GM18951 (cell line): Measurements from ENCODE around the gene PAQR9.
A peak's percentile ranks its signal among the peaks of the same experiment; 100 is the strongest.

ENCODE experiments used
- POLR2A ChIP-seq: IDR thresholded peaks from 4 replicates; pipeline ENCODE4 v1.6.1; 2011; ENCODE audit warnings: mild to moderate bottlenecking; ENCODE audit not compliant: insufficient read length, insufficient read depth; ENCODE audit errors: extremely low read depth
- in situ Hi-C: fragments of 300-500 bp; cut with MboI; formaldehyde crosslinking; loops from one replicate; pipeline ENCODE4 v1.12.0; 2022; ENCODE audit warnings: low sequenced_read_pairs, mixed read lengths, inconsistent platforms; ENCODE audit not compliant: unreplicated experiment

The PAQR9 gene, protein sequence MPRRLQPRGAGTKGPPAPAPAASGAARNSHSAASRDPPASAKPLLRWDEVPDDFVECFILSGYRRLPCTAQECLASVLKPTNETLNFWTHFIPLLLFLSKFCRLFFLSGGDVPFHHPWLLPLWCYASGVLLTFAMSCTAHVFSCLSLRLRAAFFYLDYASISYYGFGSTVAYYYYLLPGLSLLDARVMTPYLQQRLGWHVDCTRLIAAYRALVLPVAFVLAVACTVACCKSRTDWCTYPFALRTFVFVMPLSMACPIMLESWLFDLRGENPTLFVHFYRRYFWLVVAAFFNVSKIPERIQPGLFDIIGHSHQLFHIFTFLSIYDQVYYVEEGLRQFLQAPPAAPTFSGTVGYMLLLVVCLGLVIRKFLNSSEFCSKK

DNA sequence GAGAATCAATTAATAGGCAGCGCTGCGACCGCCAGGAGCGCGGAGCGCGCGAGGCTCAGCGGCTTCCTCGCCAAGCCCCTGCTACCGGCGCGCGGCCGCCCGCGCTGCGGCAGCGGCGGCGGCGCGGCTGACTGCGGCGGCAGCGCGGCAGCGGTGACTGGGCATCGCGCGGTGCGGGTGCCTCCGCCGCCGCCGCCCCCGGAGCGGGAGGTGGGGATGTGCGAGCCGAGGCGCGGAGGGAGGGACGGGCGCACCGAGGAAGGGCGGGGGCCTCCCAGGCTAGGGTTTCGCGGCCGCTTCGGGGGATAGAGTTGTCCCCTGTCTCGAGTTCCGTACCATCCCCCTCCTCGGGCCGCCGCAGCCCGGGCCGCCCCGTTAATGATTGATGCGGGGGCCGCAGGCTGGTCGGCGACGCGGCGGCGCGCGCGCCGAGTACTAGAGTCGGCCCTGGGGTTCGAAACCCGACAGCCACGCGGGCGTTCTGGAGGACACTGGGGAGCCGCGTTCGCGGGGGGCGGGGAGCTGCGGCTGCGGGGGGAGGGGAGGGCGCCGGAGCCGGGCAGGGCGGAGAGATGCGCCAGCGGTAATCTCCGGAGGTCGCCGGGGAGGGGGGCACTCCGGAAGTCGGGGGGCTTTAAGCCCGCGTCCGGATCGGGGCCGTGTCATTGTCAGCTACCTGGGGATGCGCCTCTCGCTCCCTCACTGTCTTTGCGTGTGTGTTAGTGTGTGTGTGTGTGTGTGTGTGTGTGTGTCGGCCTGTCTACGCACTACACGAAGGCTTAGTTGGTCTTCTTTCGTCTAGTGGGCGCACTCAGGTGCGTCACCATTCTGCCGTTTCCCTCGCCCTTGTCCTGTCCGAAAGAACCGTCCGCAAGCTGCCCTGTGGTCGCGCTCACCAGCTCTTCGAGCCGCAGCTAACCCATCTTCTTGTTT is at the start of gene PAQR9:
Gene PAQR9 (minus strand): TSS at position 159 of the 933 bp plus-strand sequence. CDS start 338 bp downstream, outside the sequence.
- in situ Hi-C loops = no loop called here
- no peak for TF ChIP-seq POLR2A

DNA sequence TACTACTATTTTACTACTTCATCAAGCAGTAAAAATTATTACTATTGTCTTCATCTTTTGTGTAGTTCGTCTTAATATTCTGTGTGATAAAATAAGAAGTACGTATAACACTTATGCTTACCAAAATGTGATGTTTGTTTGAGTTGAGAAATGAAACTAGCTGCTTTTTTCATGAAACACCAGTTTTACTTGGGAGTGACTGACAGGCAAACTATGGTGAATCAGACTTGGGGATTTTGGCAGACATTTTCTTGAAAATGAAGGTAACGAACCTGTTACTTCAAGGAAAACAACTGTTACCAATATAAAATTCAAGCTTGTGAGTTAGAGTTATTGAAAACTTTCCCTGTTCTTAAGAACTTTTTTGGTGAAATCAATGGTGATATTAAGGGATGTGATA is 48.2 kb upstream of the PAQR9 start:
- in situ Hi-C loops = no loop called here
- TF ChIP-seq POLR2A = no peak

DNA sequence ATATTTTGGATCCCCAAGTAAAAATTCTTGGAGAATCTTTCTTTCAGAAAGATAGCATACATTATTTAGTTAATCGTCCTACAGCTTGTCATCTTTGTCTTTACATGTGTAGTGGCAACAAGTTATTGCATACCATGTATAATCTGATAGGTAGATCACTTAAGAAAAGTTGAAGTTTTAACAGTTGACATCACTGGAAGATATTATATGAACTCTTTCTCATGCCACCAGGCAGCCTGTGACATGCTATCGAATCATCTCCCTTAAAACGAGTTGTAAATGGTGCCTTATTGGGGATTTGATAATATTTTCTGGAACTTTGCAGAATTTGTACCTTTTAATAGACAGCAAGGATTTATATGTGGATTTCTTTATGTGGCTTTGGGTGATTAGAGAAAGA is 46.5 kb upstream of the PAQR9 start:
- in situ Hi-C loops = no loop called here
- TF ChIP-seq POLR2A = no peak

DNA sequence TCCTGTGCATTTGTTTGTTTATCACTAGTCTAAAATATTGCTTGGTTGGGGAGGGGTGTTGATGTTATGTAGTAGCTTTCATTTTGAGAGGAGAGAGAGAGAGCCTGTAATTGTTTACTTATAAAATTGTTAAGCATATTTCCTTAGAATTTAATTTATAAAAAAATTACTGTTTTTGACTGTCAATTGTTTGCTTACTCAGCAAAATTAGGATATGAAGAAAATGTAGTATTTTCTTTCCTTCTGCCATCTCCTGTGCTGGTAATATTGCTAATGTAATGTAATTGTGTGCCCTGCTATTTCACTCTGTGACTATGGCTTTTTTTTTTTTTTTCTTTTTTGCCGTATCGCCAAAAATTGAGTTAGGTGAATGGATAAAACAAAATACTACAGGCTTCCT is 41.3 kb upstream of the PAQR9 start:
- in situ Hi-C loops = no loop called here
- TF ChIP-seq POLR2A = no peak

DNA sequence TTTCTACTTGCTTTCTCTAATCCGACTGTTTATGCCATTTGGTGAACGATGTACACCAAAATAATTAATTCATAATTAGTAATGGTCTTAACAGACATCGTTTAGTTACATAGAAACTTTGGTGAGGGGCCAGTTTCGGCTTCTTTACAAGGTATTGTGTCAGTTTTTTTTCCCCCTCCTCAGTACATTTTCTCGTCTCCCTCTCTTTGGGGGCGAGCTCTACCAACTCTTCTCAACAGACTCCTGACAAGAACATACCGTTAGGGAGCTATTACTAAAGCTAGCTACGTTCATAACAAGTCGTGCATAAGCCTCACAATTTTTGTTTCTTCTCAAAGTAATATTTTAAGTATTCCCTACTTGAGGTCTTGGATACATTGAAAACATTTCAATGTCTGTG is 39.3 kb upstream of the PAQR9 start:
- TF ChIP-seq POLR2A = no peak
- in situ Hi-C loops = no loop called here

DNA sequence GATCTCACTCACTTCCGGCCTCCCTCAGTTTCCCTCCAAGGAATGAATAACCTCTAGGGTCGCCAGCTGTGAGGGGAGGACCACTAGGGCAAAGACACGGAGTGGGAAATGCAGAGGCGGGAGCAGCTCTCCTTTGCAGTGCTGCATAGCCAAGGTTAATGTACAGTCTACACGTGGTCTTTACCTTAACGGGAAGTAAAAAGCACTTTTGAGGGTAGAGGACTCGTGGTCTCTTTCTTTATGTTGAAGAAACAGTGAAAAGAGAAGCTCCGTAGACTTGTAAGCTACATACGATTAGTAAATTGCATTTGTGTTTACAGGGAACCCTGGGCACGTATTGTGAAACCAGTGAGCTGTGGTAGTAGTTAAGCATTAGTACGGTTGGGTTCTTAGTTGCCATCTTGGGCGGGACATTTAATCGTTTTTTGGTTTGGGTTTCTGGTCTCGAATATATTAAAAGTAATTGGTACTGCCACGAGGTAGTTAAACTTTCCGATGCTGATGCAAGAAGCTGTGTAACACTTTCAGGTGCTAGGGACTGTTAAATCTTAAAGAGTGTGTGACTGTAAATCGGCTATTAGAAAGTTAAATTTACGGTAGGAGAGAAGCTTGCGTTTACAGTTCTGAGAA is 38.7 kb upstream of the PAQR9 start:
- TF ChIP-seq POLR2A = no peak
- in situ Hi-C loops = no loop called here

DNA sequence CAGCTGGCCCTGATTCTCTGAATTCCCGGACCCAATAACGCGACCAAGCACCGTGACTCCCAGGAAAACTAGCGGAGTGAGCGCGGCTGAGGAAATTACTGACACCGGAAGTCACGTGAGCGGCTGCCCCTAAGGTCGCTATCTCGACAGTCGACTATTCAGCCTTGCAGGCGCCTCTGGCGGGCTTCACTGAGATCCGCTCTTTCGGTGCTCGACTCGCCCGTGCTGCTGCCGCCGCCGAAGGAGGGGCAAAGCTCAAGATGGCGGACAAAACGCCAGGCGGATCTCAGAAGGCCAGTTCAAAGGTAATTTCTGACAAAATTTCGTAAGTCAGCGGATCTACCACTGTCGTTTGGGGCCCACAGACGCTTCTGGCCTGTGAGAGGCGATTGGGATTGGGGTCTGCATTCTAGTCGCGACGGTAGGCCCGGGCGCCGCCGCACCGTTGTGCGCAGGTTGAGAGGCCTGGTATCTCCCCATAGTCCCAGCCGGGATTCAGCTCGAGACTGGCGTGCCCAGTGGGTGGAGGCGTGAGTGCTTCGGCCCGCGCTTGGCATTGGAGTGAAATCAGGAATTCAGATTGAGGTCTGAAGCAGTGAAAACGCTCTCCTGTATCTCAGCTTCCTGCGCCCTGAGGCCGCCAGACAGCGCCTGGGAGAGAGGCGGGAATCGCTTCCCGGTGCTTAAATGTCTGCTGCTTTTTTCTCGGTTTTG is 38.1 kb upstream of the PAQR9 start, which contains the start of gene U2SURP:
Gene U2SURP (plus strand): TSS at position 202 of the 714 bp plus-strand sequence. CDS start 59 bp downstream, at position 261.
- peak; percentile 90 for TF ChIP-seq POLR2A

DNA sequence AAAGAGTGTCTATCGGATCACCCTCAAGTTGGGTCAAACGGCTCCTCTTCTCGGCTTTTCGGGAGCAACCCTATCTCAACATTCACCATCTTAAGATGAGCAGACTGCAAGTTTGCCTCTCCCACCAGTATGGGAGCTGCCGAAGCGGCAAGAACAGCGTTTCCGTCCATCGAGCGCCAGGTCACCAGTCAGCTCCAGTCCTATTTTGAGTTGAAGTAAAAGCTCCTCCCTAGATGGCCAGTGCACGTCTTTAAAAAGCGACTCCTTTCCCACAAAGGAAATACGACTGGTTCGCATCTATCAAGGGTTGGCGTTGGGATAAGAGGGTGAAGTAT is 37.5 kb upstream of the PAQR9 start:
- in situ Hi-C loops = no loop called here
- TF ChIP-seq POLR2A = no peak

More for the DNA sequence above, 38.1 kb upstream of the PAQR9 start, which contains the start of gene U2SURP:
- in situ Hi-C loops = no loop called here

DNA sequence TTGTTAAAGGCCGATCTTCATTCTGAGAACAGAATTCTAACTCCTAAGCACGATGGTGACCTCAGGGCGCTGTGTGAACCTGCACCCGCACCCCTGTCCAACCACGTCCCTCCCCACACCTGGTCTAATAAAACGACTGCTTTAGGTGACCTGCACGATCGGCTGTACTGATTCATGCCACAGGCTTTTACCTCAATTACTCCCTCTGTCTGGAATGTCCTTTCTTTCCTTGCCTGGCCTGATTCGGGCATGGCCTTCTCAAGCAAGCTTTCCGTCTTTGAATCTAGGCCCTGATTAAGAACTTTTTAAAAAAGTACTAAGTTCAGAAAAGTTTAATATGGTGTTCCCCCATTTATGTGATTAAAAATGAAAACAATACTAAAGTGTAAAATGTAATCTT is 37.1 kb upstream of the PAQR9 start:
- in situ Hi-C loops = no loop called here

DNA sequence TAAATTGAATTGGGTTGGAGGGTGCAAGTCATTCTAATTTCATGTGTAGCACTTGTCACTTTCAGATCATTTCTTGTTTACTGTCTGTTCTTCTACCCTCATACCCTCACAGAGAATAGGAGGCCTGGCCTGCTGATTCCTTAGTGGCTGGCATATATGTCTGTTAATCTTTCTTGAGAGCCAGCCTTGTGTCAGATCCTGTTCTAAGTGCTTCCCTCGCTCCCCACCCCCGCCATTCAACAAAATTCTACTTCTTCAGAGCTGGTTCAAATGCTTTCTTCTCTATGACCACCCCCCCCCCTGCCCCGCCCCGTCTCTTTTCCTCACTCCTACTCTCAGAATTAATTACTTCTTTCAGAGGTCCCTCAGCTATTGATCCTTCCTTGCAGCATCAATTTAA is 36.4 kb upstream of the PAQR9 start:
- TF ChIP-seq POLR2A = no peak
- in situ Hi-C loops = loop anchor here (10.0 to 25.0 kb wide), 2 partner anchors 175 to 413 kb away; partner anchors contain the start of genes ATR and PLS1

More for the DNA sequence above, 37.1 kb upstream of the PAQR9 start:
- no peak for TF ChIP-seq POLR2A

DNA sequence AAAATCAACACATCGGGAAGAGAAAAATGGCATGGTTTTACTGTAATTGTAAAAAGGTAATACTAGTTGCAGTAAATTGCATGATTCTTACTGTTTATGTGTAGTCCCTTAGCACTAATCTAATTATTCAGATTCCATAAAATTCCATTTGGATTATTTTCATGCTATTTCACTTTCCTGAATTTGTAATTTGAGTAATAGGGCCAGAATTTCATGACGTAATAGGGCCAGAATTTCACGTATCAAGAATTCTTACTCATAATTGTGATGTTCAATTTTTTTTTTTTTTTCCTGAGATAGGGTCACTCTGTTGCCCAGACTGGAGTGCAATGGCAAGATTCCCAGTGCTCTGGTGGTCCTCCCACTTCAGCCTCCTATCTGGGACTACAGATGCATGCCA is 35.0 kb upstream of the PAQR9 start:
- in situ Hi-C loops = loop anchor here (10.0 to 25.0 kb wide), 2 partner anchors 174 to 411 kb away; partner anchors contain the start of genes ATR and PLS1

DNA sequence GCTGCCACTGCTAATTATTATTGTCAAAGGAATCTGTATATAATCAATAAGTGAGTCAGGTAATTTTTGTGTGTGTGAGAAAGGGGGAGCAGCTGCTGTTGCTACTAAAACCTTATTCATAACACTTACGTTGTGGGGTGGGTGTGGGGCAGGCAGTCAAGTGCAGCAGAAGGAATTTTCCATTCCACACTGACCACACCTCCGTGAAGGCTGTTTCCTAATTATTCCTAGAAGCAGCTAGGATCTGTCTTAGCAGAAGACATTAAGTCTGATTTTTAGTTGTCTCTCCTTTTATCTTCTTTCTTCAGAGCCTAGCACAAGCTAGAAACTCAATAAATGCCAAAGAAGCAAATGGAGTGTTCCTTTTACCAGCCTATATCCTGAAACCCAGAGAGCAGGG is 33.9 kb upstream of the PAQR9 start:
- in situ Hi-C loops = loop anchor here (10.0 to 25.0 kb wide), 2 partner anchors 173 to 410 kb away; partner anchors contain the start of genes ATR and PLS1
- no peak for TF ChIP-seq POLR2A

More for the DNA sequence above, 35.0 kb upstream of the PAQR9 start:
- TF ChIP-seq POLR2A = no peak
